SK-N-SH (cell line): ENCODE results near the gene RER1. TPM values are rescaled to one million over a fixed set of nuclear protein-coding genes. Genes with fewer than 3 reads are reported as not detected.

Experiments used
- CTCF ChIA-PET: fragments of 300-600, 350-600 bp; formaldehyde crosslinking; extraction: SDS; loops from one replicate; lab custom pipeline; 2021; lab: Yijun Ruan, JAX
- POLR2A ChIA-PET: fragments of 350-600 bp; sonication (Branson Sonifier 250); formaldehyde crosslinking; extraction: SDS; loops from one replicate; lab custom pipeline; 2020; ENCODE audit warnings: antibody characterized with exemption, inconsistent platforms; lab: Yijun Ruan, JAX
- DNase-seq: peaks from one replicate; pipeline ENCODE4 v3.0.0; 2012
- H2AFZ ChIP-seq: fragments of 200-600 bp; sonication (generic); 2 replicates; pipeline ENCODE4 v1.8.1; 2016; ENCODE audit warnings: antibody characterized with exemption, mild to moderate bottlenecking, low read depth
- H3F3A ChIP-seq: fragments of 200-600 bp; sonication (generic); replicated peaks from 2 replicates; pipeline ENCODE3; 2016; ENCODE audit warnings: antibody characterized with exemption, mild to moderate bottlenecking; ENCODE audit not compliant: insufficient read depth
- H3K27ac ChIP-seq, 2 experiments: fragments of 200-500 bp in 1 of 2; fragments of 200-600 bp in 1 of 2; sonication (Bioruptor generic) in 1 of 2; sonication (generic), shearing (Covaris generic) in 1 of 2; 2 replicates each; pipeline versions ENCODE4 v1.5.1 to v1.6.1; 2014 to 2016; ENCODE audit warnings: low read depth in 2 of 2, inconsistent platforms in 1 of 2, low read length in 1 of 2, mild to moderate bottlenecking in 1 of 2, mixed read lengths in 1 of 2
- H3K27me3 ChIP-seq: fragments of 200-600 bp; sonication (generic), shearing (Covaris generic); 2 replicates; pipeline ENCODE4 v1.6.1; 2016; ENCODE audit warnings: mixed run types; ENCODE audit not compliant: insufficient read depth
- H3K36me3 ChIP-seq, 2 experiments: fragments of 200-500 bp in 1 of 2; fragments of 200-600 bp in 1 of 2; sonication (Bioruptor generic) in 1 of 2; sonication (generic) in 1 of 2; replicated peaks in 1 of 2; 2 replicates each; pipeline versions ENCODE3 to v1.5.1; 2014 to 2016; ENCODE audit warnings: low read length in 1 of 2, mild to moderate bottlenecking in 1 of 2; ENCODE audit not compliant: insufficient read depth in 2 of 2, control insufficient read depth in 1 of 2
- H3K4me1 ChIP-seq, 2 experiments: fragments of 200-500 bp in 1 of 2; fragments of 200-600 bp in 1 of 2; sonication (Bioruptor generic) in 1 of 2; sonication (generic), shearing (Covaris generic) in 1 of 2; 2 replicates each; pipeline versions ENCODE4 v1.5.1 to v1.6.1; 2014 to 2016; ENCODE audit warnings: low read depth in 1 of 2, low read length in 1 of 2, mixed run types in 1 of 2; ENCODE audit not compliant: insufficient read depth in 2 of 2, control insufficient read depth in 1 of 2
- H3K4me2 ChIP-seq: fragments of 200-600 bp; sonication (generic), shearing (Covaris generic); 2 replicates; pipeline ENCODE4 v1.6.1; 2017; ENCODE audit warnings: mixed run types
- H3K4me3 ChIP-seq, 2 experiments: fragments of 200-500 bp in 1 of 2; fragments of 200-600 bp in 1 of 2; sonication (Bioruptor generic) in 1 of 2; sonication (generic), shearing (Covaris generic) in 1 of 2; 2 replicates each; pipeline versions ENCODE4 v1.5.1 to v1.8.1; 2014 to 2016; ENCODE audit warnings: low read depth in 2 of 2, inconsistent platforms in 1 of 2, low read length in 1 of 2, mild to moderate bottlenecking in 1 of 2, mixed read lengths in 1 of 2, moderate library complexity in 1 of 2
- H3K79me2 ChIP-seq: fragments of 200-600 bp; sonication (generic); 2 replicates; pipeline ENCODE4 v1.8.1; 2017; ENCODE audit warnings: mild to moderate bottlenecking; ENCODE audit not compliant: insufficient read depth
- H3K9ac ChIP-seq: fragments of 200-600 bp; sonication (generic); 2 replicates; pipeline ENCODE4 v1.6.1; 2017; ENCODE audit warnings: mixed run types
- H3K9me2 ChIP-seq: fragments of 200-600 bp; sonication (generic); 2 replicates; pipeline ENCODE4 v1.6.1; 2017; ENCODE audit warnings: mixed run types
- H3K9me3 ChIP-seq: fragments of 200-600 bp; sonication (generic); 2 replicates; pipeline ENCODE4 v1.6.1; 2017; ENCODE audit warnings: mixed run types, mild to moderate bottlenecking, moderate library complexity
- H4K20me1 ChIP-seq: fragments of 200-600 bp; sonication (generic); 2 replicates; pipeline ENCODE4 v1.6.1; 2017; ENCODE audit warnings: mild to moderate bottlenecking, mixed run types; ENCODE audit not compliant: insufficient read depth
- ELF1 ChIP-seq: IDR thresholded peaks from 2 replicates; pipeline ENCODE4 v1.4.0; 2012
- GABPA ChIP-seq: IDR thresholded peaks from 2 replicates; pipeline ENCODE4 v1.4.0; 2012; ENCODE audit warnings: low read depth, mild to moderate bottlenecking
- MAX ChIP-seq: IDR thresholded peaks from 2 replicates; pipeline ENCODE4 v1.4.0; 2012; ENCODE audit warnings: low read depth
- MEF2A ChIP-seq: IDR thresholded peaks from 2 replicates; pipeline ENCODE4 v1.4.0; 2012; ENCODE audit warnings: low read depth, borderline replicate concordance
- NRF1 ChIP-seq: IDR thresholded peaks from 2 replicates; pipeline ENCODE4 v1.6.1; 2012; ENCODE audit warnings: low read depth, mild to moderate bottlenecking, low read length
- RFX5 ChIP-seq: IDR thresholded peaks from 2 replicates; pipeline ENCODE4 v1.6.1; 2012; ENCODE audit warnings: mild to moderate bottlenecking, improper control_type of control experiment, low read length
- TAF1 ChIP-seq: IDR thresholded peaks from 2 replicates; pipeline ENCODE4 v1.6.1; 2012; ENCODE audit warnings: low read depth, mild to moderate bottlenecking, low read length, moderate library complexity, borderline replicate concordance
- USF1 ChIP-seq: IDR thresholded peaks from 2 replicates; pipeline ENCODE4 v1.4.0; 2012; ENCODE audit warnings: low read depth, borderline replicate concordance
- WGBS: methylation state at CpG from one replicate; pipeline ENCODE4 v1.1.6; 2017; ENCODE audit warnings: low lambda C conversion rate; 5-methylcytosine and 5-hydroxymethylcytosine counted together
- polyA plus RNA-seq, 3 experiments: library from polyadenylated mRNA; depleted of rRNA; stranded (reverse); fragments of >200 nt; gene quantifications; 2 replicates each; pipeline ENCODE4 v1.2.3, GENCODE V29; 2012
- TF ChIP-seq, protein P1 (sequence below): fragments of 150-350 bp; IDR thresholded peaks from 2 replicates; pipeline ENCODE4 v1.6.1; 2016; ENCODE audit warnings: mild to moderate bottlenecking, low read depth, low read length
- TF ChIP-seq, protein P2 (sequence below): IDR thresholded peaks from 2 replicates; pipeline ENCODE4; 2012

RER1 gene
- polyA plus RNA-seq, 1 of the 3 experiments (the other 2 are of a cell fraction) = 181 TPM

DNA sequence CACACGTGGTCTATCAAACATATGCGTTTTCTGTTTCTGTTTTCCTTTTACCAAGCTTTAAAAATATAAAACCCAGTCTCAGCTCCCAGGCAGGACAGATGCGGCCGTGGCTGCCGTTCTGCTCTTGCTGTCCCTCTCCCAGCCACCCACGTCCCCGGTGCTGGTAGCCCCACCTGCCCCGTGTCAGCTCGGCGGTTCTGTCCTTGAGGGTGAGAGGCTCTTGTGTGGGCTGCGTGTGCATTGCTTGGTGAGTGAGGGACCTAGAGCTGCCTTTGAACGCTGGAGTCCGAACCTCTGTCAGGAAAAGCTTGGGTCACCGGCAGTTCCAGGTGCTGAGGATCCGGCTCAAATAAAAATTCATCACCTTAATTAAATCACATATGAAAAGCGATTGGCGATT lies 4.4 kb downstream of the RER1 start:
- Histone ChIP-seq H3K36me3 (peaks cover 29 to 76% of the 10 kb centered on the region in 2 experiments), H3K9ac (no peak overlapping the region), H2AFZ (no peak overlapping the region), H3K4me1 (peaks cover 0 to 18% of the 10 kb centered on the region in 2 experiments; a peak in 2 of 4 replicates), H4K20me1 (peaks cover 37% of the 10 kb centered on the region), H3K27ac (no peak overlapping the region), H3K9me2 (no peaks in the 10 kb centered on the region)
- DNase-seq = no peak
- 91% methylated on average over 17 of the region's 17 CpGs for WGBS
- ChIA-PET CTCF (interaction anchor here (1.6 to 2.8 kb wide), 2 partner anchors 15 to 201 kb away, joined by 9 read pairs; partner anchors contain the start of gene FAAP20), POLR2A (no interaction called here)
- TF ChIP-seq NRF1 (no peak), RFX5 (no peak), MEF2A (no peak), ELF1 (no peak), GABPA (no peak)
- TF ChIP-seq, protein P1, sequence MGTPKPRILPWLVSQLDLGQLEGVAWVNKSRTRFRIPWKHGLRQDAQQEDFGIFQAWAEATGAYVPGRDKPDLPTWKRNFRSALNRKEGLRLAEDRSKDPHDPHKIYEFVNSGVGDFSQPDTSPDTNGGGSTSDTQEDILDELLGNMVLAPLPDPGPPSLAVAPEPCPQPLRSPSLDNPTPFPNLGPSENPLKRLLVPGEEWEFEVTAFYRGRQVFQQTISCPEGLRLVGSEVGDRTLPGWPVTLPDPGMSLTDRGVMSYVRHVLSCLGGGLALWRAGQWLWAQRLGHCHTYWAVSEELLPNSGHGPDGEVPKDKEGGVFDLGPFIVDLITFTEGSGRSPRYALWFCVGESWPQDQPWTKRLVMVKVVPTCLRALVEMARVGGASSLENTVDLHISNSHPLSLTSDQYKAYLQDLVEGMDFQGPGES = no peak
- TF ChIP-seq, protein P2, sequence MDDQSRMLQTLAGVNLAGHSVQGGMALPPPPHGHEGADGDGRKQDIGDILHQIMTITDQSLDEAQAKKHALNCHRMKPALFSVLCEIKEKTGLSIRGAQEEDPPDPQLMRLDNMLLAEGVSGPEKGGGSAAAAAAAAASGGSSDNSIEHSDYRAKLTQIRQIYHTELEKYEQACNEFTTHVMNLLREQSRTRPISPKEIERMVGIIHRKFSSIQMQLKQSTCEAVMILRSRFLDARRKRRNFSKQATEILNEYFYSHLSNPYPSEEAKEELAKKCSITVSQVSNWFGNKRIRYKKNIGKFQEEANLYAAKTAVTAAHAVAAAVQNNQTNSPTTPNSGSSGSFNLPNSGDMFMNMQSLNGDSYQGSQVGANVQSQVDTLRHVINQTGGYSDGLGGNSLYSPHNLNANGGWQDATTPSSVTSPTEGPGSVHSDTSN = no peak
- TF ChIP-seq, all 33 proteins: peak for 0
- Histone ChIP-seq H3K79me2 (peaks cover 77% of the 10 kb centered on the region), H3F3A (peaks cover 14% of the 10 kb centered on the region), H3K4me3 (no peak overlapping the region), H3K27me3 (no peaks in the 10 kb centered on the region), H3K4me2 (no peak overlapping the region), H3K9me3 (no peaks in the 10 kb centered on the region)

- Histone ChIP-seq H3K36me3 (peaks cover 29 to 78% of the 10 kb centered on the region in 2 experiments), H3K27me3 (no peaks in the 10 kb centered on the region), H3K4me3 (no peak overlapping the region), H4K20me1 (peaks cover 39% of the 10 kb centered on the region), H3K4me1 (peaks cover 0 to 18% of the 10 kb centered on the region in 2 experiments; a peak in 2 of 4 replicates), H3K79me2 (peaks cover 75% of the 10 kb centered on the region), H3F3A (peaks cover 14% of the 10 kb centered on the region), H3K4me2 (no peak overlapping the region), H3K9me2 (no peaks in the 10 kb centered on the region), H3K9ac (no peak overlapping the region), H3K9me3 (no peaks in the 10 kb centered on the region), H3K27ac (no peak overlapping the region), H2AFZ (no peak overlapping the region)
- ChIA-PET POLR2A (no interaction called here), CTCF (interaction anchor here (1.6 to 2.8 kb wide), 2 partner anchors 15 to 202 kb away, joined by 9 read pairs; partner anchors contain the start of gene FAAP20)
- DNase-seq = no peak
- TF ChIP-seq MAX (no peak), TAF1 (no peak), USF1 (no peak)
- WGBS = 95% methylated on average over 5 of the region's 5 CpGs
Observed at GRCh38 chr1:2396476-2396875, 4.8 kb downstream of the RER1 start.
